GM20000 (cell line): ENCODE measurements around the gene PTPRT.

Source experiments
- DNase-seq: peaks from one replicate; pipeline ENCODE4 v3.0.0; 2012; ENCODE audit warnings: low spot score
- TF ChIP-seq, protein P1 (sequence below): IDR thresholded peaks from 2 replicates; pipeline ENCODE4 v1.5.1; 2012; ENCODE audit warnings: mild to moderate bottlenecking, control low read depth; ENCODE audit errors: extremely low read depth, missing control alignments

The PTPRT gene

DNA sequence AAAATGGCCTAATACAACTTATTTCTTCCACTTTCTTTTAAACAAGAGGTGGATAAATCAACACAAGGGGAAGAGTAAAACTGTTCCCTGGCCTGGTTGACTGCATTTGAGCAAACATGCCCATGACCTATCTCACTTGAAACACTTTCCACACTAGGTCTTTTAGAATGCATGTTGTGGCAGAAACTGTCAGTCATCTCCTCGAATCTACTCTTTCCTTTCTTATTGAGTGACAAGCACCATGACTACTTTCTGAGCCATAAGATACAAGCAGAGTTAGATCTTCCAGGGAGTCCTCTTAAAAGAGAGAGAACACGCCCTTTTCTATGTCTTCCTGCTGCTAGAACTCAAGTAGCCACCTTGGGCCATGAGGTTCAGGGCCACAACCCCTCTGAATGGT, 66.5 kb downstream of the PTPRT start:
- no peak for DNase-seq
- TF ChIP-seq, protein P1, sequence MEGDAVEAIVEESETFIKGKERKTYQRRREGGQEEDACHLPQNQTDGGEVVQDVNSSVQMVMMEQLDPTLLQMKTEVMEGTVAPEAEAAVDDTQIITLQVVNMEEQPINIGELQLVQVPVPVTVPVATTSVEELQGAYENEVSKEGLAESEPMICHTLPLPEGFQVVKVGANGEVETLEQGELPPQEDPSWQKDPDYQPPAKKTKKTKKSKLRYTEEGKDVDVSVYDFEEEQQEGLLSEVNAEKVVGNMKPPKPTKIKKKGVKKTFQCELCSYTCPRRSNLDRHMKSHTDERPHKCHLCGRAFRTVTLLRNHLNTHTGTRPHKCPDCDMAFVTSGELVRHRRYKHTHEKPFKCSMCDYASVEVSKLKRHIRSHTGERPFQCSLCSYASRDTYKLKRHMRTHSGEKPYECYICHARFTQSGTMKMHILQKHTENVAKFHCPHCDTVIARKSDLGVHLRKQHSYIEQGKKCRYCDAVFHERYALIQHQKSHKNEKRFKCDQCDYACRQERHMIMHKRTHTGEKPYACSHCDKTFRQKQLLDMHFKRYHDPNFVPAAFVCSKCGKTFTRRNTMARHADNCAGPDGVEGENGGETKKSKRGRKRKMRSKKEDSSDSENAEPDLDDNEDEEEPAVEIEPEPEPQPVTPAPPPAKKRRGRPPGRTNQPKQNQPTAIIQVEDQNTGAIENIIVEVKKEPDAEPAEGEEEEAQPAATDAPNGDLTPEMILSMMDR, result no peak

DNA sequence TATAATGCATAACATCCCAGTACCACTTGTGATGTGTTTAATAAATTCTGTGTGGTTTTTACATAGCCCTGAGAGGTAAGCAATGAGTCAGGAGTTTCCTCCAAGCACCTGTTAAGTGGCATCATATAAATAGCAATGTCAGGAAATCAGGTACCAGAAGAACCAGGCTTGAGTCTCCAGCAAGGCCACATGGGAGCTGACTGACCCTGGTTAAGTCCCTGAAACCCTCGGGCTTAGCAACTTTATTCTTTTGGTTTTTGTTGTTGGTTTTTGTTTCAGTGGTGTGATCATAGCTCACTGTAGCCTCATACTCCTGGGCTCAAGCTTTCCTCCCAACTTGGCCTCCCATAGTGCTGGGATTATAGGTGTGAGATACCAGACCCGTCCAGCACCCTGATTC, 70.0 kb downstream of the PTPRT start:
- DNase-seq, result no peak
- TF ChIP-seq, protein P1, result no peak

DNA sequence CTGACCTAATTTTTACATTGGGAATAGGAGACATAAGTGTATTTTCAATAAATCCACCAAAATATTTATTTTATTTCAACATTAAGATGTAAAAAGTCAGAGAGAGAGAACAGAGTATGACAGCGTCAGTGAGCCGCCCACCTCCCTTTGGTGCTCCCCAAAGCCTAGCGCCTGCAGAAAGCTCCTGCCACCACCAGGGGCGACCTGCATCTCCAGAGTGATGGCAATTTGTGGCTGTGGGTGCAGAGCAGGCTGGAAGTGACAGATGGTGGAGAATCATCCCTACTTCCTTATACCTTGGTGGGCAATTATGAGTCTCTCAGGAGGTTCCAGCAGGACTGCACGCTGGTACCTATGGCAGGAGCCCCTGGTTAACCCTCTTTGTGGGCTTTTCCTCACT, 87.3 kb downstream of the PTPRT start:
- TF ChIP-seq, protein P1, result no peak
- DNase-seq, result no peak

DNA sequence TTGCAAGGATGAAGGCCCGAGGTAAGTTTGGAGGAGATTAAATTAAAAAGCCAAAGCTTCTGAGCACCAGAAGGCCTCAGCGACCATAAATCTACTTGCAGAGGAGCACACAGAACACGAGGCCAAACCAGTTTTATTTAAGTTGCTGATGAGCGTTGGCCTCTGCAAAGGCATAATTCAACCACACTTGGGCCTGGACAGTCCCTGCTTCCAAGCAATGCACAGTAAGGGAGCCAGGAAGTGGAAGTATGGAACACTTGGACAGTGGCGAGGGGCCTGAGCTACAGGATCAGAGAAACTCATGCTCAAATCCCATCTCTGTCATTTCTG, 92.8 kb downstream of the PTPRT start:
- no peak for DNase-seq
- TF ChIP-seq, protein P1, result no peak

DNA sequence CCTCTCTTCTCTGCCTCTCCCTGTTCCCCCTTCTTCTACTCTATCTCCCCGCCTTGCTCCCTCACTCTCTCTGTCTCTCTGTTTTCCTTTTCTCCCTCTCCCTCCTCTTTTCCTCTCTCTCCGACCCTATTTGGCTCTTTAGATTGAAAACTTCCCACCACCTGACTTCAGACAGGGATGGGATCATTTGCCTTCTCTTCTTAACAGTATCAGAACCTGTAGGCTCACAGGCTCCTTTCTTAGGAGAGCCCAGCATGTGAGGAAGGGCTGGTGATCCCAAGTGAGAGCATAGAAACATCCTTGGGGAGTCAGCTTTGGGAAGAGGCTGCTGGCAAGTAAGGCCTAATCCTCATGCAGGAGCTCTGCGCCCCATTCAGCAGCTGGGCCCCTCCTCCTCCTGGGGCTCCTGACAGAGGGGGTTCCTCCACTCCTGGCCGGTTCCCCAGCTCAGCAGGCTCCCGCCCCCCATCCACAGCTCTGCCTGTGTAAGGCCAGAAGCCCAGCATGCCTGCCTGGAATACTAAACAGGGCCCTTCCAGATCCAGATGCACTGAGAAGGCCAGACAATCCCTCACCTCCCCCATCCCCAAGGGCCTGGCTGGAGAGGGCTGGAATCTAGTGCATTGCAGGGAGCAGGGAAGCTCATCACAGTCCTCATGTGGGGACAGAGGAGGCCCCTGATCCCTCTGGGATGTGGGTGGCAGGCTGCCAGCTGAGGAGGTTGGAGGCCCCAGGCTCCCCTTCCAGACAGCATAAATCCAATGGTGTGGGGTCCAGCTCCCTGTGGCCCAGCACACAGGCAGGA, 93.4 kb downstream of the PTPRT start:
- DNase-seq, result no peak
- TF ChIP-seq, protein P1, result no peak

DNA sequence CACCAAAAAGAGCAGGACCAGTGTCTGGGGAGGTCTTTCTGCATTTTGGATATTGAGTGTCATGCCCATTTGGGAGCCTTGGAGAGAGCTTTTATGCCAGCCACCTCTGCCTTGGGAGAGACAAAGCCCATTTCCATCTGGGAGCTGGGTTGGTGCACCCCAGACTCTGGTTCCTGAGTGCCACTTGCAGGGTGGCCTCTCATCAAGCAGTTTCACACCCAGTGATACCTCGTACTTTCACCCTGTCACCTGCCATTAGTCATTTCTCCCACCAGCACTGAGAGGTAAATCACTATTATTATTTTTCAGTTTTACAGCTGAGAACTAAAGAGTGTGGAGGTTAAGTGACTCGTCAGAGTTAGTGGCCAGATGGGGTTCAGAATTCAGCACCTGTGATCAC, 94.7 kb downstream of the PTPRT start:
- no peak for DNase-seq
- TF ChIP-seq, protein P1, result no peak

DNA sequence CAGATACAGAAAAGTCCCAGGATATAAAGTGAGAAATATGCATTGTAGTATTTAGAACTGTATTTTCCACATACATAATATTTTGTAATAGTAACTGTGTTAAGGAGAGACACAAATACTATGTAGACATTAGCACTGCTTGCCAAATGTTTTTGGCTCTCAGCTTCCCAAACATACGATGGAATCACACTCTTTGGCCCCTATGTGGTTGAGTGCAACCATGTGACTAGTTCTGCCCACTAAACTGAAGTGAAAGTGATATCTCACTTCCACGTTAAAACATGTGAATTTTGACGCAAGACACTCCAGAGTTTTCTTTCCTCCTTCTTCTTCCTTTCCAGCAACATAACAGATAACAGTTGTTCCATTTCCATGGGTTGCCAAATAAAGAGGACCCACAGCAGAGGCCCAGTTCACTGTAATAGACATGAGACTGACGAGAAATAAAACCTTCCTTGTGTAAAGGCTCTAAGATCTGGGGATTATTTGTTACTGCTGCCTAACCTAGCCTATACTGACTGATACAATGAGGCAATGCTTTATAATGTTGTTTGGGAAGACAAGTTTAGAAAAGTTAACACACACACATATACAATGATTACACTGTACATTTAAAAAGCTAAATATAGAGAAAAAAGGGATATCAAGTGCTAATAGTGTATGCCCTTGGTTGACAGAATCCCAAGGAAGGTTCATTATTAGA, 97.2 kb downstream of the PTPRT start:
- no peak for DNase-seq
- TF ChIP-seq, protein P1, result no peak
